H4 (cell line): ENCODE results near the gene AR. TPM values are rescaled to one million over a fixed set of nuclear protein-coding genes. Genes with fewer than 3 reads are reported as not detected.

Source experiments
- DNase-seq: peaks from one replicate; pipeline ENCODE4 v3.0.0-alpha.2; 2015; ENCODE audit warnings: low spot score
- total RNA-seq: library from RNA; depleted of rRNA; stranded (reverse); fragments of >200 nt; shearing (Covaris generic); gene quantifications from 2 replicates; pipeline ENCODE4 v1.2.3, GENCODE V29; 2014

AR gene
- total RNA-seq, 1 experiment from 2014 or later = 6.5 TPM

DNA sequence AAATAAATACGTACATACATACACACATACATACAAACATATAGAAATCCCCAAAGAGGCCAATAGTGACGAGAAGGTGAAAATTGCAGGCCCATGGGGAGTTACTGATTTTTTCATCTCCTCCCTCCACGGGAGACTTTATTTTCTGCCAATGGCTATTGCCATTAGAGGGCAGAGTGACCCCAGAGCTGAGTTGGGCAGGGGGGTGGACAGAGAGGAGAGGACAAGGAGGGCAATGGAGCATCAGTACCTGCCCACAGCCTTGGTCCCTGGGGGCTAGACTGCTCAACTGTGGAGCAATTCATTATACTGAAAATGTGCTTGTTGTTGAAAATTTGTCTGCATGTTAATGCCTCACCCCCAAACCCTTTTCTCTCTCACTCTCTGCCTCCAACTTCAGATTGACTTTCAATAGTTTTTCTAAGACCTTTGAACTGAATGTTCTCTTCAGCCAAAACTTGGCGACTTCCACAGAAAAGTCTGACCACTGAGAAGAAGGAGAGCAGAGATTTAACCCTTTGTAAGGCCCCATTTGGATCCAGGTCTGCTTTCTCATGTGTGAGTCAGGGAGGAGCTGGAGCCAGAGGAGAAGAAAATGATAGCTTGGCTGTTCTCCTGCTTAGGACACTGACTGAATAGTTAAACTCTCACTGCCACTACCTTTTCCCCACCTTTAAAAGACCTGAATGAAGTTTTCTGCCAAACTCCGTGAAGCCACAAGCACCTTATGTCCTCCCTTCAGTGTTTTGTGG lies 180.7 kb downstream of the AR start:
- DNase-seq = no peak

DNA sequence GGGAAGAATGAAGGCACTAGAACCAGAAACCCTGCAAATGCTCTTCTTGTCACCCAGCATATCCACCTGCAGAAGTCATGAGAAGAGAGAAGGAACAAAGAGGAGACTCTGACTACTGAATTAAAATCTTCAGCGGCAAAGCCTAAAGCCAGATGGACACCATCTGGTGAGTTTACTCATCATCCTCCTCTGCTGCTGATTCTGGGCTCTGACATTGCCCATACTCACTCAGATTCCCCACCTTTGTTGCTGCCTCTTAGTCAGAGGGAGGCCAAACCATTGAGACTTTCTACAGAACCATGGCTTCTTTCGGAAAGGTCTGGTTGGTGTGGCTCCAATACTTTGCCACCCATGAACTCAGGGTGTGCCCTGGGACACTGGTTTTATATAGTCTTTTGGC lies 181.7 kb downstream of the AR start:
- DNase-seq = no peak

DNA sequence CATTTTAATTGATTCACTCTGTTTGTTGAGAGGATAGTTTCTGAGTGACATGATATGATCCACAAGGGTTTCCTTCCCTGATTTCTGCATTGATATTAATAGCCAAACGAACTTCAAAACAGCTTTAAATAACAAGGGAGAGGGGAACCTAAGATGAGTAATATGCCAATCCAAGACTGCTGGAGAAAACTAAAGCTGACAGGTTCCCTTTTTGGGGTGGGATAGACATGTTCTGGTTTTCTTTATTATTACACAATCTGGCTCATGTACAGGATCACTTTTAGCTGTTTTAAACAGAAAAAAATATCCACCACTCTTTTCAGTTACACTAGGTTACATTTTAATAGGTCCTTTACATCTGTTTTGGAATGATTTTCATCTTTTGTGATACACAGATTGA lies 182.2 kb downstream of the AR start:
- no peak for DNase-seq

DNA sequence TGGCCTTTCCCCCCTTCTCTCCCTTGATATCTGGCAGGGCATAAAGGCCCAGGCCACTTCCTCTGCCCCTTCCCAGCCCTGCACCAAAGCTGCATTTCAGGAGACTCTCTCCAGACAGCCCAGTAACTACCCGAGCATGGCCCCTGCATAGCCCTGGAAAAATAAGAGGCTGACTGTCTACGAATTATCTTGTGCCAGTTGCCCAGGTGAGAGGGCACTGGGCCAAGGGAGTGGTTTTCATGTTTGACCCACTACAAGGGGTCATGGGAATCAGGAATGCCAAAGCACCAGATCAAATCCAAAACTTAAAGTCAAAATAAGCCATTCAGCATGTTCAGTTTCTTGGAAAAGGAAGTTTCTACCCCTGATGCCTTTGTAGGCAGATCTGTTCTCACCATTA lies 183.8 kb downstream of the AR start:
- DNase-seq = no peak

DNA sequence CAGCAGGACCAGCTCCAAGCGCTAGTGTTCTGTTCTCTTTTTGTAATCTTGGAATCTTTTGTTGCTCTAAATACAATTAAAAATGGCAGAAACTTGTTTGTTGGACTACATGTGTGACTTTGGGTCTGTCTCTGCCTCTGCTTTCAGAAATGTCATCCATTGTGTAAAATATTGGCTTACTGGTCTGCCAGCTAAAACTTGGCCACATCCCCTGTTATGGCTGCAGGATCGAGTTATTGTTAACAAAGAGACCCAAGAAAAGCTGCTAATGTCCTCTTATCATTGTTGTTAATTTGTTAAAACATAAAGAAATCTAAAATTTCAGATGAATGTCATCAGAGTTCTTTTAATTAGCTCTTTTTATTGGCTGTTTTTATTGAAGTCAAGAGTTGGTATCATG lies 186.5 kb downstream of the AR start:
- DNase-seq = no peak

DNA sequence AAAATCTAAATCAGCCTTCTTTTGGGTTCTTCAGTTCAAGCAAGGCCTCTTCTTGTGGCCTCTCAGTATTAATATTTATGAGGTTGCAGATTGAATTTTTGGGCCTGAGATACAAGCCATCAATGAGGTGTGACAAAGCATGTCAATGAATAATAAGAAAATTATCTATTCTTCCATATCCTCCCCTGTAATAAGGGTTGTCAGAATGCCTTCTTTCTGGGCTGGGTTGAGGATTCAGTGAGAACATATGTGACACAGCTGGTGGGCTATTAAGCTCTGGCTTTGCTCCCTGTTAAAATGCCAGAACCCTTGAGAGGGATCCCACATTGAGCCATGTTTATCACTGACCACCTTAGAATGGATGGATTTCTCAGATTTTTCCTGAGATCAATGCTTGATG lies 187.2 kb downstream of the AR start:
- no peak for DNase-seq

DNA sequence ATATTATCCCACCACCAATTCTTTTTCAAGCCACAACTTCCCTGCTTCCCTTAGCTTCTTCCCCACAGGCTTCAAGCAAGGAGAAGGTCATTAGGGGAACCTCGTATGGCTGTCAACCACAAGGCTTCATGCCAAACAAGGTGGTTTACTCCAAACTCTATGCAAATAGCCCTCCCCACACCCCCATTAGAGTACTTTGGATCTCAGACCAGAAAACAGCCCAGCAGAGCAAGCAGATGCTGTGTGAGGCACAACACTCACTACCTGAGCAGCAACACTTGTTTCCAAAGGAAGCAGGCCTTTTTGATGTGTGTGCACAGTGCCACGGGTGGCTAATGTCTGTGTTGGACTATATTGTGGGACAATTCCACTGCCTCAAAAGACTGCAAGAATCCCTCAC lies 189.0 kb downstream of the AR start:
- DNase-seq = no peak

DNA sequence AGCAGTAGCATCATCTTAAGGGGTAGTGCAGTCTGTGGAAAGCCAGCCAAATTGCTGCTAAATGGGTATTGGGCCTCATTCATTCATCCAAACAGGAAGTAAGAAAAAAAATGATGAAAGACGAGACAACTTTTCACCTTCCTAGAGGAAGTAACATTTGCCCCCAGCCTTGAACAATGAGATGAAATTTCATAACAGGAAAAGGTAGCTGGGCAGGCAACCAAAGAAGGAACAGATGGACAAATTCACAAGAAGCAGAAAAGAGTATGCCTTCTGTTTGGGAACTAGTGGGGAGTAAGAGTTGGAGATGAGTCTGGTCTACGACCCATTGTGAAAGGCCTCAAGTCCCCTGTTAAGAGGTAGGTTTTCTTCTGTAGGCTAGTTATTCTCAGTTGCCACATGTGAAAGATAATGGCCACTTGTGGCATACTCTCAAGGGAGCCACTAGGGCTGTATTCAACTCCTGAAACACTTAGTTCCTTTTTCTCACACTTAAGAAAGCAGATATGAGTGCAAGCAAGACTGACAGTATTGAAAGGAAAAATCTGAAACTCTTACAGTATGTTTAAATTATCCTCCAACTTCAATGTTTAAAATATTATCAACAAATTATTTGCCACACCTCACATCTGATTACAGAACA lies 190.4 kb downstream of the AR start:
- no peak for DNase-seq

DNA sequence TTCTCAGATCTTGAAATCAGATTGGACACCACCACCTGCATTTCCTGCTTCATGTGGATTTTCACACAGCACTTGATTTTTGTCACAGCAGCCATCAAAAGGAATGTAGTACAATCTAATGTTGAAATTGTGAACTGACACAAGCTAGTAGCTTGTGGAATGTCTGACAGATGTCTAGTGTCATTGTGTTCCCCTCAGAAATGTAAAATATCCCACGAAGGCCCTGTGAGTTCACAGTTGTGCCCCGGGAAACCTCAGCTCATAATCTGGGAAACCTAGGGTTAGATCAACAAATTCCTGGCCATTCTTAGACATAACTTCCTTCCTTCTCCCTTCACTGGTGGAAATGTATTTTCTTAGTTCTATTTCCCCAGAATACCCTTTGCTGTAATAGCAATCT lies 205.7 kb downstream of the AR start:
- no peak for DNase-seq

DNA sequence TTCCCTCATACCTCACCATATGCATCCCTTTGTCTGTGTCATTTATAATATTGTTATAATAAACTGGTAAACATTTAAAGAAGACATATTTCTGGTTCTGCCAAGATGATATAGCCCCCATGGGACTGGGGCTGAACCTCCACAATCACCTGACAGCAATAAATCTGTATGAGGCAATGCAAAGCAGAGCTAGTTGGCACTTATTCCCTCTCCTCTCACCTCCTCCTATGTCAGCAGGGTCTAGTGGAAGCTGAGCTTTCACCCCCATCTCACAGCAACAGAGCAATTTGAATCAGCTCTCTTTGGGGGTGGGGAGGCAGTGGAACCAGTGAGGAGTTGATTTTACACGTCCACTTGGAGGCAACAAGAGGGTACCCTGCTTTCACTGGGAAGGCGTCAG lies 206.9 kb downstream of the AR start:
- no peak for DNase-seq

DNA sequence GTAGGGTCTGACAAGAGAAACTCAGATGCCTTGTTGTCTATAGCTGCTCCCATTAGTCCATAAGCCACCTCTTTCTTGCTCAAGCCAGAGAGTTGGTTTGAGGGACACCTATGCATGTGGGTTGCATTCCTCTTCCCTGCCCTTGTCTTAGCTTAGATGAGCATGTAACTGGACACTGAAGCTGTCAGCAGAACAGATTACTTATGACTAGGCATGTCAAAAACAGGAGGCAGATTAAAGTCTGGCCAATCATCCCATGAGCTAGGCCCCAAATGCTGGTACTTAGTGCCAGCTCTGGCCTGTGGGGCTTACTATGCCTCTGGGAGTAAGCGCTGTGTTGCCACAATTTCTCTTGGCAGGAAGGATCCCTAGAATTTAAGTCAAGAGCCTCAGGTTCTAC lies 215.2 kb downstream of the AR start:
- no peak for DNase-seq

DNA sequence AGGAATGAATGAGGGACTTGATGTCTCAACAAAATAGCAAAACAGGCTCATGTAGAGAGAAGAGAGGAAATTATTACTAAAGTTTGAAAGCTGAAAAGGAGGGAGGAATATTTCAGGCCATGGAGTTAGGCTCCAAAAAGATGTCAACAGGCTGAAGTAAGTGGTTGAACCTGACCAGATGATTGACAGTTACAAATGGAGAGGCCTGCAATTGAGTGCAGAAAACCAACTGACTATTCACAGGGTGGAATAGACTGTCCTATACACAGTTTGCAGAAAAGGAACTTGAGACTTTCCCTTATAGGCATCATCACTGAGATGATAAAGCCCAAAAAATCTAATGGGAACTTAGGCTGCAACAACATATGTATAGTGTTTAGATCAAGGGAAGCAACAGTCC lies 233.3 kb downstream of the AR start:
- DNase-seq = no peak

DNA sequence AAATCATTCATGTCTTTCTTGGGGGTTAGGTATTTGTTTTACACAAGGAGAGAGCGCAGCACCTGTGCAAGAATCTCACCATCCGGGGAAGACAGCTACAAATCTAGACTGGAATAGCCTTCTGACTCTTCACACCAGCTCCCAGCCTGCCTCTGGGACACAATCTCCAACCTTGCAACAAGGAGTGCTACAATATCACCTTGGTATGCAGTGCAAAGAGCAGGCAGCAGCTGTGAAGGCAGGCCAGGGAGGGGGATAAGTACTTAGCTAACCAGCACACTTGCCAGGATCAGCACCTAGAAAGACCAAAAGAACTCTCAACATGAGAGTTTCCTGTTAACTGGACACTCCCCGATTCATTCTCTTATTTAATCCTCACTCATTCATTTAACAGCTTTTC lies 235.3 kb downstream of the AR start:
- DNase-seq = no peak
